Small intestine (tissue), 7 donors: ENCODE data around the gene PSMB8. TPM values are rescaled to one million over a fixed set of nuclear protein-coding genes. Genes with fewer than 3 reads are reported as not detected.

ENCODE experiments used
- DNase-seq, 2 donors: peaks; one replicate each; pipeline versions ENCODE4 v3.0.0 to v3.0.0-alpha.2; 2013
- FAIRE-seq: peaks from 2 replicates; lab custom pipeline; 2012; peaks lifted over from hg19 to GRCh38; lab: Jason Lieb, UNC
- H3K27ac ChIP-seq, 3 donors: one replicate each; pipeline ENCODE4 v1.5.1; 2013; ENCODE audit warnings: low read length in 2 of 3, mild to moderate bottlenecking in 2 of 3, control low read depth in 1 of 3, inconsistent platforms in 1 of 3, low read depth in 1 of 3, moderate library complexity in 1 of 3
- H3K27me3 ChIP-seq, 3 donors: one replicate each; pipeline ENCODE4 v1.6.1; 2013; ENCODE audit warnings: low read length in 3 of 3, inconsistent platforms in 1 of 3; ENCODE audit not compliant: control insufficient read depth in 3 of 3, insufficient read depth in 3 of 3
- H3K36me3 ChIP-seq, 3 donors: one replicate each; pipeline ENCODE4 v1.6.1; 2013; ENCODE audit warnings: low read length in 3 of 3, inconsistent platforms in 1 of 3, low read depth in 1 of 3, mild to moderate bottlenecking in 1 of 3, moderate library complexity in 1 of 3; ENCODE audit not compliant: control insufficient read depth in 3 of 3, insufficient read depth in 2 of 3
- H3K4me1 ChIP-seq, 3 donors: one replicate each; pipeline ENCODE4 v1.6.1; 2013; ENCODE audit warnings: low read length in 2 of 3, inconsistent platforms in 1 of 3, low read depth in 1 of 3, mild to moderate bottlenecking in 1 of 3, moderate library complexity in 1 of 3; ENCODE audit not compliant: control insufficient read depth in 3 of 3, insufficient read depth in 2 of 3
- H3K4me3 ChIP-seq, 3 donors: one replicate each; pipeline ENCODE4 v1.5.1; 2013; ENCODE audit warnings: low read length in 3 of 3, control low read depth in 1 of 3, inconsistent platforms in 1 of 3, low read depth in 1 of 3, mild to moderate bottlenecking in 1 of 3, moderate library complexity in 1 of 3
- H3K9me3 ChIP-seq, 2 donors: one replicate each; pipeline ENCODE4 v1.6.1; 2013; ENCODE audit warnings: low read depth in 1 of 2, low read length in 1 of 2; ENCODE audit not compliant: control insufficient read depth in 2 of 2, insufficient read depth in 1 of 2
- WGBS, 3 donors: extraction: QIAGEN DNeasy Blood & Tissue Kit; methylation state at CpG; one replicate each; pipeline ENCODE4 v1.1.7; 2013; 5-methylcytosine and 5-hydroxymethylcytosine counted together
- polyA plus RNA-seq, 4 donors: library from polyadenylated mRNA; stranded (reverse) in 3 of 4; unstranded in 1 of 4; fragments of 200-250 nt in 3 of 4; fragments of 120-200 nt in 1 of 4; gene quantifications; one replicate each; pipeline versions ENCODE4 v1.2.1 to v1.2.3, GENCODE V29; 2013
- donor health status: healthy with polysubstance abuse.
- donor health status: control.
- donor health status: control.
- donor health status: Bipolar disorder and iron deficiency.
- donor health status: healthy.

PSMB8 gene
- polyA plus RNA-seq, 4 donors, result 48.0 to 329 (median 293) TPM

DNA sequence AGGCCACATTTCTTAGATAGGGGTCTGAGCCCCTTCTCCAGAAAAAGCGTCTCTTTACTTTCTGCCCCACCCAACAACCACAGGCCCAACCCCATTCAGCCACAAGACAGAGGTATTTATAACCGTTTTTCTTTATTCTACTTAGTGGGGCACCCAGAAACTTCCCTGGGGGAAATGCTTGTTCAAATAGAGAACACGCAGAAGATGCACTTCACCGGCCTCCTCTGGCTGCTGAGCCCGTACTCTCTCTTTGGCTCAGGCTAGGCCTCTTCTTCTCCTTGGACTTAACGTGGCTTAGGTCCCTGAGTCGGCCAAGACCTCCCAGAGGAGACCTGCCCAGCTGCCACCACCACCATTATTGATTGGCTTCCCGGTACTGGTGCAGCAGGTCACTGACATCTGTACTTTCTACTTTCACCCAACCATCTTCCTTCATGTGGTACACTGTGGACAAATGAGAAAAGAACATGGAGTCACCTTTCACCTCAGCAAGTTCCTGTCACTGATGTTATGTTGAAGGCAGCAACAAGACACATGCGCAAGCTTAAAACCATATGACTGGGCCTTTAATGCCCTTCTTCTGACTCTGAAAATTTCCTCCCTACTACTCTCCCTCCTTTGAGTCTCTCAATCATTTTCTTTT, 3.1 kb downstream of the PSMB8 start:
- WGBS, 3 donors, result 68 to 74% (median 70%) methylated on average over 8 to 9 of the region's 9 CpGs
- peaks cover 5 to 23% (median 8%) of the 10 kb centered on the region in 3 donors for H3K36me3 ChIP-seq
- DNase-seq, result no peak
- H3K9me3 ChIP-seq, result no peaks in the 10 kb centered on the region
- peaks cover 7 to 18% (median 10%) of the 10 kb centered on the region in 3 donors for H3K4me1 ChIP-seq
- H3K27ac ChIP-seq, result peak overlapping the region in 2 of 3 donors; percentile 24 to 79
- H3K4me3 ChIP-seq, result no peak overlapping the region
- no peak for FAIRE-seq
- H3K27me3 ChIP-seq, result no peaks in the 10 kb centered on the region

GRCh38 chr6:32839356-32839755, 4.5 kb downstream of the PSMB8 start:
- FAIRE-seq, result no peak
- Histone ChIP-seq H3K36me3 (peaks cover 5 to 27% (median 19%) of the 10 kb centered on the region in 3 donors), H3K27me3 (no peaks in the 10 kb centered on the region), H3K27ac (peak overlapping the region in 1 of 3 donors; percentile 96), H3K4me1 (peaks cover 5 to 18% (median 10%) of the 10 kb centered on the region in 3 donors), H3K4me3 (no peak overlapping the region), H3K9me3 (no peaks in the 10 kb centered on the region)
- 82 to 87% (median 82%) methylated on average over 15 of the region's 15 CpGs for WGBS, 3 donors
- DNase-seq, result no peak

- Histone ChIP-seq H3K9me3 (no peaks in the 10 kb centered on the region), H3K27ac (peak within 1 kb of the TSS; percentile 61 to 96 (median 89)), H3K27me3 (no peaks in the 10 kb centered on the region), H3K4me1 (peaks cover 5 to 18% (median 10%) of the 10 kb centered on the region in 3 donors), H3K36me3 (peaks cover 5 to 27% (median 23%) of the 10 kb centered on the region in 3 donors), H3K4me3 (peak within 1 kb of the TSS; percentile 73 to 92 (median 84))
- FAIRE-seq (no peak), DNase-seq (peak; percentile 94 to 98)
- 0 to 1% (median 0%) methylated on average over 52 to 57 of the region's 57 CpGs for WGBS, 3 donors
These were observed 5.5 kb downstream of the PSMB8 start, which contains the start of gene TAP2 for GRCh38 chr6:32838114-32838958. Gene TAP2 (minus strand): TSS chr6:32838739. CDS start chr6:32838233, 506 bp downstream.

- H3K9me3 ChIP-seq, result no peaks in the 10 kb centered on the region
- peak in 1 of 2 donors; percentile 31 for DNase-seq
- no peaks in the 10 kb centered on the region for H3K27me3 ChIP-seq
- FAIRE-seq, result no peak
- H3K4me3 ChIP-seq, result peak overlapping the region; percentile 73 to 92 (median 84)
- peaks cover 5 to 15% (median 10%) of the 10 kb centered on the region in 3 donors for H3K4me1 ChIP-seq
- H3K27ac ChIP-seq, result peak overlapping the region; percentile 38 to 96 (median 89)
- 6 to 20% (median 13%) methylated on average over 12 of the region's 12 CpGs for WGBS, 3 donors
- H3K36me3 ChIP-seq, result peaks cover 5 to 24% (median 23%) of the 10 kb centered on the region in 3 donors
These were observed 6.2 kb downstream of the PSMB8 start for GRCh38 chr6:32837651-32838113.

DNA sequence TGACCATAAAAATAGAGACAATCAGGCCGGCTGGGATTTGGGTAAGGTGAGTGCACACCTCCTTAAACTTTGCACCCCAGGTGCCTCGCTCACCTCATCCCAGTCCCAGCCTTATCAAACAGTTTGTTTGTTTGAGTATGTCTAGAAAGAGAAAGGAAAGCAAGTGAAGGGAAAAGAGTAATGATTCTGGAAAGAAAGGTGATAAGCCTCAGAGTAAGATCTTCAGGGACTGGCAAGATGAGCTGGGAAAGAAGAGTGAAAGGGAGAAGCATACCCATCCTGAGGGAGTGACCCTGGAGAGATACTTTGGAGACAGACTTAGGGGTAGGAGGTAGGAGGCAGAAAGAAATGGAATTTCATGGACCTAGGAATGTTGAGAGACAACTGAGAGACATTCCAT, 7.0 kb downstream of the PSMB8 start:
- no peak for FAIRE-seq
- Histone ChIP-seq H3K4me3 (no peak overlapping the region), H3K9me3 (no peaks in the 10 kb centered on the region), H3K4me1 (peaks cover 2 to 7% (median 5%) of the 10 kb centered on the region in 3 donors), H3K27ac (no peak overlapping the region), H3K27me3 (no peaks in the 10 kb centered on the region), H3K36me3 (peaks cover 0 to 23% (median 21%) of the 10 kb centered on the region in 3 donors)
- WGBS, 3 donors, result 15 to 60% (median 29%) methylated on average over 2 of the region's 2 CpGs
- DNase-seq, result peak in 1 of 2 donors; percentile 20

- FAIRE-seq (no peak), DNase-seq (no peak)
- Histone ChIP-seq H3K9me3 (no peaks in the 10 kb centered on the region), H3K4me1 (peaks cover 0 to 5% (median 2%) of the 10 kb centered on the region in 3 donors), H3K4me3 (no peak overlapping the region), H3K27me3 (no peaks in the 10 kb centered on the region), H3K36me3 (peaks cover 0 to 29% (median 15%) of the 10 kb centered on the region in 3 donors), H3K27ac (no peak overlapping the region)
- 93 to 96% (median 94%) methylated on average over 16 of the region's 16 CpGs for WGBS, 3 donors
These were observed 8.5 kb downstream of the PSMB8 start for GRCh38 chr6:32835167-32835893.

DNA sequence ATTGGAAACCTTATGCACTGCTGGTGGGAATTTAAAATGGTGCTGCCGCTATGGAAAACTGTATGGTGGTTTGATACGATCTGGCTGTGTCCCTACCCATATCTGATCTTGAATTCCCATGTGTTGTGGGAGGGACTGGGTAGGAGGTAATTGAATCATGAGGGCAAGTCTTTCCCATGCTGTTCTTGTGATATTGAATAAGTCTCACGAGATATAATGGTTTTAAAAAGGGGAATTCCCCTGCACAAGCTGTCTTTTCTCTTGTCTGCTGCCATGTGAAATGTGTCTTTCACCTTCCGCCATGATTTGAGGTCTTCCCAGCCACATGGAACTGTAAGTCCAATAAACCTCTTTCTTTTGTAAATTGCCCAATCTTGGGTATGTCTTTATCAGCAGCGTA, 10.2 kb downstream of the PSMB8 start:
- FAIRE-seq, result no peak

More for the DNA sequence above, 10.2 kb downstream of the PSMB8 start:
- WGBS, 3 donors, result 81 to 87% (median 84%) methylated on average over 5 of the region's 5 CpGs
- no peak for DNase-seq
- Histone ChIP-seq H3K4me1 (peaks cover 0 to 5% (median 2%) of the 10 kb centered on the region in 3 donors), H3K36me3 (peaks cover 10 to 39% (median 29%) of the 10 kb centered on the region in 3 donors), H3K27me3 (no peaks in the 10 kb centered on the region), H3K27ac (no peak overlapping the region), H3K4me3 (no peak overlapping the region), H3K9me3 (no peaks in the 10 kb centered on the region)
